Heart right ventricle (tissue), 16 donors: Measurements from ENCODE around the gene SVIL. TPM values are rescaled to one million over a fixed set of nuclear protein-coding genes. Genes with fewer than 3 reads are reported as not detected.
A peak's percentile ranks its signal among the peaks of the same experiment; 100 is the strongest.
"Not testable (repeated sequence)": the region's sequence is repeated elsewhere in the genome, so short reads cannot be mapped to it uniquely, and the experiment has no call there.

Source experiments
- ATAC-seq, 8 donors: fragments of 200-7000 bp; cut with Tn5 transposase; one replicate each; pipeline ENCODE4 v1.9.1; 2020; ENCODE audit warnings: mild to moderate bottlenecking in 8 of 8, moderate library complexity in 8 of 8, moderate number of reproducible peaks in 1 of 8
- DNase-seq, 2 donors: peaks; one replicate each; pipeline ENCODE4 v3.0.0-alpha.2; 2020
- H3K27ac ChIP-seq, 10 donors: fragments of 200-600 bp; sonication (generic) in 2 of 10; one replicate each; pipeline versions ENCODE4 v1.5.0 to v1.8.0; 2020 to 2022; ENCODE audit warnings: mild to moderate bottlenecking in 3 of 10
- H3K27me3 ChIP-seq, 7 donors: fragments of 200-600 bp; one replicate each; pipeline ENCODE4 v1.8.0; 2021 to 2022; ENCODE audit warnings: mild to moderate bottlenecking in 2 of 7
- H3K36me3 ChIP-seq, 9 donors: fragments of 200-600 bp; sonication (generic) in 1 of 9; one replicate each; pipeline versions ENCODE4 v1.5.0 to v1.8.0; 2020 to 2022; ENCODE audit warnings: mild to moderate bottlenecking in 2 of 9
- H3K4me1 ChIP-seq, 9 donors: fragments of 200-600 bp; sonication (generic) in 1 of 9; one replicate each; pipeline versions ENCODE4 v1.5.0 to v1.8.0; 2020 to 2022; ENCODE audit warnings: mild to moderate bottlenecking in 4 of 9
- H3K4me3 ChIP-seq, 10 donors: fragments of 200-600 bp; sonication (generic) in 2 of 10; one replicate each; pipeline versions ENCODE4 v1.5.0 to v1.8.0; 2020 to 2022; ENCODE audit warnings: mild to moderate bottlenecking in 7 of 10, moderate library complexity in 2 of 10
- H3K9me3 ChIP-seq, 11 donors: fragments of 200-600 bp in 10 of 11; sonication (generic) in 2 of 11; one replicate each; pipeline versions ENCODE4 v1.5.0 to v1.8.0; 2013 to 2022; ENCODE audit warnings: mild to moderate bottlenecking in 2 of 11, control low read depth in 1 of 11, moderate library complexity in 1 of 11
- CTCF ChIP-seq, 9 donors: fragments of 200-600 bp; sonication (generic) in 2 of 9; IDR thresholded peaks; one replicate each; pipeline versions ENCODE4 v1.5.0 to v1.8.0; 2021 to 2022; ENCODE audit warnings: antibody characterized with exemption in 9 of 9, mild to moderate bottlenecking in 5 of 9, moderate library complexity in 1 of 9
- WGBS, 2 donors: extraction: QIAGEN DNeasy Blood & Tissue Kit; methylation state at CpG; one replicate each; pipeline ENCODE4 v1.1.7; 2013; ENCODE audit warnings: inconsistent platforms in 1 of 2; 5-methylcytosine and 5-hydroxymethylcytosine counted together
- intact Hi-C, 10 donors: fragments of 100-400 bp; cut with DNase I; formaldehyde crosslinking; loops; one replicate each; pipeline versions ENCODE4 v1.11.1 to v1.14.2; 2022
- polyA plus RNA-seq, 2 donors: library from polyadenylated mRNA; stranded (reverse); fragments of 200-250 nt; gene quantifications; one replicate each; pipeline ENCODE4 v1.2.3, GENCODE V29; 2013
- total RNA-seq, 10 donors: library from RNA; stranded (reverse); fragmentation: NEBNext Ultra II Directional in 3 of 10; extraction: Animal tissue kit (Norgen Biotek cat#: 25700) in 3 of 10; gene quantifications; one replicate each; pipeline versions ENCODE4 v1.2.1 to v1.2.4, GENCODE V29; 2021 to 2023
- donor health status: Arrhythmogenic right ventricular cardiomyopathy.
- donor health status: ischemic (EF 13 %, LVEDD 7.1; RV severe dilation, severe dysfunction).
- donor health status: healthy with polysubstance abuse.
- donor health status: DM: no; HTN: yes; CAD: no.
- donor health status: DM: no; HTN: no; CAD: no.
- donor health status: ischemic (EF 25% LVEDD 6.9; RV normal size, moderate dysfunction).
- donor health status: ischemic (EF 25% LVEDD 5.7; RV mildly dilated, moderate dysfunction).
- donor health status: healthy.
- donor health status: DM: yes; HTN: yes; CAD: no.
- donor health status: Ischemic cardiomyopathy.
- donor health status: ischemic (EF 35%, LVEDD 5.7; RV mildly dilated, moderate dysfunction).
- donor health status: nonischemic (EF 11% LVEDD 7.7; RV severe dilation, severe dysfunction).
- donor health status: DM: yes; HTN: yes; CAD: no.
- donor health status: PGD.
- donor health status: ischemic (EF 29% LVEDD 5.4; RV normal size, mild dysfunction).
- donor health status: nonischemic (EF 23%, LVEDD 6.1; RV moderate dilation, normal function).

Gene SVIL
- total and polyA plus RNA-seq, 12 donors, result 38.6 to 655 (median 450) TPM

- H3K27me3 ChIP-seq, result no peaks in the 10 kb centered on the region
- ATAC-seq (no peak), DNase-seq (no peak)
- peaks cover 14 to 86% (median 59%) of the 10 kb centered on the region in 9 donors for H3K4me1 ChIP-seq
- 70 to 89% methylated on average over 4 of the region's 4 CpGs for WGBS, 2 donors
- H3K36me3 ChIP-seq, result peaks cover 0 to 3% (median 0%) of the 10 kb centered on the region in 9 donors
- H3K4me3 ChIP-seq, result no peak overlapping the region
- no peaks in the 10 kb centered on the region for H3K9me3 ChIP-seq
- peak overlapping the region; percentile 11 to 84 (median 73) for H3K27ac ChIP-seq
- TF ChIP-seq CTCF (IDR thresholded peaks at IDR 0.05), result no peak
- intact Hi-C loops, result loop anchor here in 2 of 10 donors (10.0 kb wide), 2 partner anchors 52 to 62 kb away; no protein-coding TSS in a partner anchor
Observed at GRCh38 chr10:29586509-29586908, 48.3 kb downstream of the SVIL start.

GRCh38 chr10:29585488-29585976, 49.2 kb downstream of the SVIL start:
- peak in 7 of 8 donors; percentile 16 to 36 (median 19) for ATAC-seq
- Histone ChIP-seq H3K36me3 (peaks cover 0 to 3% (median 0%) of the 10 kb centered on the region in 9 donors), H3K27ac (peak overlapping the region in 7 of 10 donors; percentile 15 to 84 (median 74)), H3K4me3 (no peak overlapping the region), H3K27me3 (no peaks in the 10 kb centered on the region), H3K4me1 (peaks cover 14 to 78% (median 51%) of the 10 kb centered on the region in 9 donors), H3K9me3 (no peaks in the 10 kb centered on the region)
- peak in 2 of 9 donors; percentile 14 to 15 for TF ChIP-seq CTCF (IDR thresholded peaks at IDR 0.05)
- no peak for DNase-seq
- 29 to 47% methylated on average over 18 of the region's 18 CpGs for WGBS, 2 donors
- intact Hi-C loops, result loop anchor here in 2 of 10 donors (10.0 kb wide), 2 partner anchors 51 to 61 kb away; no protein-coding TSS in a partner anchor

GRCh38 chr10:29584436-29584835, 50.3 kb downstream of the SVIL start:
- peaks cover 0 to 3% (median under 1%) of the 10 kb centered on the region in 9 donors for H3K36me3 ChIP-seq
- intact Hi-C loops, result loop anchor here in 2 of 10 donors (10.0 kb wide), 2 partner anchors 50 to 60 kb away; no protein-coding TSS in a partner anchor
- no peaks in the 10 kb centered on the region for H3K9me3 ChIP-seq
- H3K27ac ChIP-seq, result peak overlapping the region in 3 of 10 donors; percentile 34 to 84 (median 83)
- H3K4me1 ChIP-seq, result peaks cover 11 to 74% (median 40%) of the 10 kb centered on the region in 9 donors
- no peak for DNase-seq
- TF ChIP-seq CTCF (IDR thresholded peaks at IDR 0.05), result no peak
- H3K27me3 ChIP-seq, result no peaks in the 10 kb centered on the region
- 74 to 83% methylated on average over 14 of the region's 14 CpGs for WGBS, 2 donors
- no peak for ATAC-seq
- H3K4me3 ChIP-seq, result no peak overlapping the region

- intact Hi-C loops, result loop anchor here in 2 of 10 donors (10.0 kb wide), 2 partner anchors 49 to 59 kb away; no protein-coding TSS in a partner anchor
- H3K36me3 ChIP-seq, result peaks cover 0 to 10% (median 3%) of the 10 kb centered on the region in 9 donors
- H3K27ac ChIP-seq, result peak overlapping the region in 1 of 10 donors; percentile 65
- H3K27me3 ChIP-seq, result no peaks in the 10 kb centered on the region
- H3K4me3 ChIP-seq, result no peak overlapping the region
- peaks cover 6 to 73% (median 32%) of the 10 kb centered on the region in 9 donors for H3K4me1 ChIP-seq
- H3K9me3 ChIP-seq, result no peaks in the 10 kb centered on the region
- 77 to 79% methylated on average over 9 of the region's 9 CpGs for WGBS, 2 donors
- DNase-seq (no peak), ATAC-seq (no peak)
- TF ChIP-seq CTCF (IDR thresholded peaks at IDR 0.05), result no peak
Observed at GRCh38 chr10:29583674-29584073, 51.1 kb downstream of the SVIL start.

GRCh38 chr10:29582769-29583168, 52.0 kb downstream of the SVIL start:
- H3K4me3 ChIP-seq, H3K9me3 ChIP-seq, ATAC-seq, H3K27me3 ChIP-seq, DNase-seq: not testable (repeated sequence)
- intact Hi-C loops, result loop anchor here in 2 of 10 donors (10.0 kb wide), 2 partner anchors 48 to 58 kb away; no protein-coding TSS in a partner anchor
- H3K27ac ChIP-seq, result peak overlapping the region in 4 of 10 donors; percentile 9 to 65 (median 13)
- H3K36me3 ChIP-seq, result peaks cover 0 to 14% (median 3%) of the 10 kb centered on the region in 9 donors
- peaks cover 2 to 66% (median 28%) of the 10 kb centered on the region in 9 donors for H3K4me1 ChIP-seq
- WGBS, 2 donors, result 21 to 63% methylated on average over 5 of the region's 5 CpGs
